LNCAP (cell line): ENCODE results near the gene ASTN2.

ENCODE experiments used
- CTCF ChIP-seq: fragments of 450-650 bp; IDR thresholded peaks from 2 replicates; pipeline ENCODE4 v1.5.1; 2017; ENCODE audit warnings: mild to moderate bottlenecking

The ASTN2 gene

GRCh38 chr9:116910201-116910600 lies 504.7 kb downstream of the ASTN2 start:
- TF ChIP-seq CTCF = no peak

- no peak for TF ChIP-seq CTCF
Measured at GRCh38 chr9:116907989-116908388, 506.9 kb downstream of the ASTN2 start.

- TF ChIP-seq CTCF = no peak
Measured at GRCh38 chr9:116905171-116905588, 509.7 kb downstream of the ASTN2 start.

GRCh38 chr9:116904165-116904564 lies 510.7 kb downstream of the ASTN2 start:
- no peak for TF ChIP-seq CTCF

GRCh38 chr9:116901260-116901659 lies 513.6 kb downstream of the ASTN2 start:
- no peak for TF ChIP-seq CTCF

- TF ChIP-seq CTCF = no peak
Measured at GRCh38 chr9:116900543-116900942, 514.3 kb downstream of the ASTN2 start.

- no peak for TF ChIP-seq CTCF
Measured at GRCh38 chr9:116900007-116900367, 514.9 kb downstream of the ASTN2 start.

- no peak for TF ChIP-seq CTCF
Measured at GRCh38 chr9:116899337-116900006, 515.4 kb downstream of the ASTN2 start.
